ENCODE results near the gene ARHGAP15.

DNA sequence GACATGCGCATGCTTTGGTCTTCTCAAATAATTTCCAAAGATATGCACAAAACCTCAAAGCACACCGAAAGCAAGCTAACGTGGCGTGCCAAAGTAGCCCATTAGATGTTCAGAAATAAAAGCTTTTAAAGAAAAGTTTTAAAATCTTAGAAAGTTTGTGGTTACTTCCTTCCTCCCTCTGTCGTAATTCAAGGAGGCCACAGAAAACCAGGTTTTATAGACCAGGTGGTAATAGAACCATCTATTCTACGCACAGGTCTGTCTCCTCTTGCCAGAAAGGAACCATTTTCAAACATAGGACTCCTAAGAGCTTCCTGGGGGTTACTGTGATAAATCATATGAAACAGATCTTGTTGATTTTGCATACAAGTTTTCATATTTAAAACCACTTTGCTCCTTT, 487.2 kb downstream of the ARHGAP15 start:
- TF ChIP-seq, protein P1, sequence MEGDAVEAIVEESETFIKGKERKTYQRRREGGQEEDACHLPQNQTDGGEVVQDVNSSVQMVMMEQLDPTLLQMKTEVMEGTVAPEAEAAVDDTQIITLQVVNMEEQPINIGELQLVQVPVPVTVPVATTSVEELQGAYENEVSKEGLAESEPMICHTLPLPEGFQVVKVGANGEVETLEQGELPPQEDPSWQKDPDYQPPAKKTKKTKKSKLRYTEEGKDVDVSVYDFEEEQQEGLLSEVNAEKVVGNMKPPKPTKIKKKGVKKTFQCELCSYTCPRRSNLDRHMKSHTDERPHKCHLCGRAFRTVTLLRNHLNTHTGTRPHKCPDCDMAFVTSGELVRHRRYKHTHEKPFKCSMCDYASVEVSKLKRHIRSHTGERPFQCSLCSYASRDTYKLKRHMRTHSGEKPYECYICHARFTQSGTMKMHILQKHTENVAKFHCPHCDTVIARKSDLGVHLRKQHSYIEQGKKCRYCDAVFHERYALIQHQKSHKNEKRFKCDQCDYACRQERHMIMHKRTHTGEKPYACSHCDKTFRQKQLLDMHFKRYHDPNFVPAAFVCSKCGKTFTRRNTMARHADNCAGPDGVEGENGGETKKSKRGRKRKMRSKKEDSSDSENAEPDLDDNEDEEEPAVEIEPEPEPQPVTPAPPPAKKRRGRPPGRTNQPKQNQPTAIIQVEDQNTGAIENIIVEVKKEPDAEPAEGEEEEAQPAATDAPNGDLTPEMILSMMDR (IDR thresholded peaks at IDR 0.05) = no peak
- TF ChIP-seq POLR2A (IDR thresholded peaks at IDR 0.05) = no peak
